H9 (cell line): ENCODE data around the gene EHBP1L1. TPM values are rescaled to one million over a fixed set of nuclear protein-coding genes. Genes with fewer than 3 reads are reported as not detected.

ENCODE experiments used
- DNase-seq: peaks from one replicate; pipeline ENCODE4 v3.0.0-alpha.2; 2017
- H2AFZ ChIP-seq: one replicate; pipeline ENCODE4 v1.6.1; 2013; ENCODE audit warnings: mild to moderate bottlenecking, low read length, control low read depth, moderate library complexity
- H2AK5ac ChIP-seq: 2 replicates; pipeline ENCODE4 v1.6.1; 2013; ENCODE audit warnings: low read length, control low read depth, mixed read lengths; ENCODE audit not compliant: insufficient read length
- H2BK120ac ChIP-seq: one replicate; pipeline ENCODE4 v1.6.1; 2013; ENCODE audit warnings: low read depth, mild to moderate bottlenecking, low read length, control low read depth, inconsistent platforms; ENCODE audit not compliant: poor library complexity, severe bottlenecking
- H2BK12ac ChIP-seq: 2 replicates; pipeline ENCODE4 v1.6.1; 2013; ENCODE audit warnings: low read length, control low read depth, mixed read lengths, low read depth; ENCODE audit not compliant: insufficient read length
- H2BK15ac ChIP-seq: 2 replicates; pipeline ENCODE4 v1.6.1; 2013; ENCODE audit warnings: low read depth, low read length, control low read depth
- H2BK20ac ChIP-seq: one replicate; pipeline ENCODE4 v1.6.1; 2013; ENCODE audit warnings: low read depth, mild to moderate bottlenecking, low read length, control low read depth, inconsistent platforms; ENCODE audit not compliant: poor library complexity, severe bottlenecking
- H2BK5ac ChIP-seq: 2 replicates; pipeline ENCODE4 v1.6.1; 2013; ENCODE audit warnings: low read length, control low read depth, mixed read lengths; ENCODE audit not compliant: insufficient read length
- H3K14ac ChIP-seq: 2 replicates; pipeline ENCODE4 v1.6.1; 2013; ENCODE audit warnings: low read length, control low read depth; ENCODE audit not compliant: insufficient read depth
- H3K18ac ChIP-seq: 2 replicates; pipeline ENCODE4 v1.6.1; 2013; ENCODE audit warnings: low read depth, mild to moderate bottlenecking, mixed read lengths, low read length, control low read depth; ENCODE audit not compliant: insufficient read length
- H3K23ac ChIP-seq: 2 replicates; pipeline ENCODE4 v1.6.1; 2013; ENCODE audit warnings: low read length, control low read depth, mixed read lengths, low read depth; ENCODE audit not compliant: insufficient read length
- H3K23me2 ChIP-seq: 2 replicates; pipeline ENCODE4 v1.6.1; 2013; ENCODE audit warnings: low read depth, mild to moderate bottlenecking, mixed read lengths, low read length, control low read depth; ENCODE audit not compliant: insufficient read length, poor library complexity, severe bottlenecking
- H3K27ac ChIP-seq: 2 replicates; pipeline ENCODE4 v1.5.1; 2013; ENCODE audit warnings: low read length, control low read depth, mixed read lengths, low read depth; ENCODE audit not compliant: insufficient read length
- H3K27me3 ChIP-seq: 2 replicates; pipeline ENCODE4 v1.6.1; 2013; ENCODE audit warnings: low read length, control low read depth, inconsistent platforms; ENCODE audit not compliant: insufficient read depth
- H3K4ac ChIP-seq: 2 replicates; pipeline ENCODE4 v1.6.1; 2013; ENCODE audit warnings: low read depth, mild to moderate bottlenecking, control low read depth, inconsistent platforms, low read length, moderate library complexity
- H3K4me1 ChIP-seq: 2 replicates; pipeline ENCODE4 v1.6.1; 2013; ENCODE audit warnings: low read length, control low read depth, inconsistent platforms; ENCODE audit not compliant: insufficient read depth
- H3K4me2 ChIP-seq: 2 replicates; pipeline ENCODE4 v1.6.1; 2013; ENCODE audit warnings: low read length, control low read depth, mixed read lengths; ENCODE audit not compliant: insufficient read length, insufficient read depth
- H3K56ac ChIP-seq: 2 replicates; pipeline ENCODE4 v1.6.1; 2013; ENCODE audit warnings: low read depth, mild to moderate bottlenecking, mixed read lengths, low read length, control low read depth; ENCODE audit not compliant: insufficient read length
- H3K79me1 ChIP-seq: 2 replicates; pipeline ENCODE4 v1.6.1; 2013; ENCODE audit warnings: low read depth, mild to moderate bottlenecking, moderate library complexity, low read length, control low read depth, inconsistent platforms; ENCODE audit not compliant: insufficient read depth, poor library complexity, severe bottlenecking
- H3K79me2 ChIP-seq: 2 replicates; pipeline ENCODE4 v1.6.1; 2013; ENCODE audit warnings: low read length, control low read depth, inconsistent platforms; ENCODE audit not compliant: insufficient read depth
- H3K9ac ChIP-seq: 2 replicates; pipeline ENCODE4 v1.6.1; 2013; ENCODE audit warnings: low read length, control low read depth, mixed read lengths; ENCODE audit not compliant: insufficient read length; ENCODE audit errors: extremely low read depth
- H3K9me3 ChIP-seq: one replicate; pipeline ENCODE4 v1.6.1; 2013; ENCODE audit warnings: low read depth, low read length, inconsistent platforms; ENCODE audit not compliant: control insufficient read depth
- H3T11ph ChIP-seq: one replicate; pipeline ENCODE4 v1.6.1; 2013; ENCODE audit warnings: mild to moderate bottlenecking, low read length, control low read depth, inconsistent platforms
- H4K20me1 ChIP-seq: one replicate; pipeline ENCODE4 v1.6.1; 2013; ENCODE audit not compliant: control insufficient read depth, insufficient read length, insufficient read depth
- H4K5ac ChIP-seq: 2 replicates; pipeline ENCODE4 v1.6.1; 2013; ENCODE audit warnings: low read depth, mild to moderate bottlenecking, mixed read lengths, low read length, control low read depth; ENCODE audit not compliant: insufficient read length
- H4K8ac ChIP-seq: replicated peaks from 2 replicates; pipeline ENCODE4 v1.6.1; 2013; ENCODE audit warnings: low read length, control low read depth, mixed read lengths, low read depth; ENCODE audit not compliant: insufficient read length
- H4K91ac ChIP-seq: 2 replicates; pipeline ENCODE4 v1.6.1; 2013; ENCODE audit warnings: low read depth, mild to moderate bottlenecking, moderate library complexity, mixed read lengths, low read length, control low read depth; ENCODE audit not compliant: insufficient read length
- H3K27ac Mint-ChIP-seq, 3 experiments: 2 replicates in 2 of 3; 3 replicates in 1 of 3; pipeline ENCODE4 v1.8.0; 2020 to 2021; ENCODE audit warnings: mixed read lengths in 3 of 3, mild to moderate bottlenecking in 1 of 3, moderate library complexity in 1 of 3
- H3K27me3 Mint-ChIP-seq: 2 replicates; pipeline ENCODE4 v1.8.0; 2021; ENCODE audit warnings: low read depth, mild to moderate bottlenecking, moderate library complexity, mixed read lengths
- H3K36me3 Mint-ChIP-seq, 3 experiments: 2 replicates in 2 of 3; 3 replicates in 1 of 3; pipeline ENCODE4 v1.8.0; 2020 to 2021; ENCODE audit warnings: low read depth in 3 of 3, mixed read lengths in 3 of 3; ENCODE audit not compliant: insufficient read depth in 1 of 3
- H3K4me1 Mint-ChIP-seq, 2 experiments: 2 replicates each; pipeline ENCODE4 v1.8.0; 2020; ENCODE audit warnings: mixed read lengths in 2 of 2
- H3K4me3 Mint-ChIP-seq, 2 experiments: 2 replicates in 1 of 2; 3 replicates in 1 of 2; pipeline ENCODE4 v1.8.0; 2020 to 2021; ENCODE audit warnings: mild to moderate bottlenecking in 2 of 2, mixed read lengths in 2 of 2, moderate library complexity in 1 of 2
- H3K9me3 Mint-ChIP-seq, 2 experiments: 2 replicates in 1 of 2; 3 replicates in 1 of 2; pipeline ENCODE4 v1.8.0; 2020; ENCODE audit warnings: mild to moderate bottlenecking in 2 of 2, mixed read lengths in 2 of 2, moderate library complexity in 1 of 2
- WGBS: extraction: QIAGEN DNeasy Blood & Tissue Kit; methylation state at CpG from one replicate; pipeline ENCODE4 v1.1.7; 2013; ENCODE audit warnings: missing lambda C conversion rate, low lambda C conversion rate, mixed read lengths; ENCODE audit not compliant: insufficient read length; ENCODE audit errors: extremely low coverage; 5-methylcytosine and 5-hydroxymethylcytosine counted together
- total RNA-seq: library from RNA; stranded (reverse); gene quantifications from 2 replicates; pipeline ENCODE4 v1.2.1, GENCODE V29; 2021
- TF ChIP-seq, protein P1 (sequence below): fragments of 200-600 bp; sonication (generic); conservative IDR thresholded peaks from 3 replicates; pipeline ENCODE4 v1.8.0; 2021; ENCODE audit warnings: antibody characterized with exemption, mild to moderate bottlenecking

EHBP1L1 gene
- total RNA-seq, 1 experiment from 2014 or later, result 13.8 TPM

DNA sequence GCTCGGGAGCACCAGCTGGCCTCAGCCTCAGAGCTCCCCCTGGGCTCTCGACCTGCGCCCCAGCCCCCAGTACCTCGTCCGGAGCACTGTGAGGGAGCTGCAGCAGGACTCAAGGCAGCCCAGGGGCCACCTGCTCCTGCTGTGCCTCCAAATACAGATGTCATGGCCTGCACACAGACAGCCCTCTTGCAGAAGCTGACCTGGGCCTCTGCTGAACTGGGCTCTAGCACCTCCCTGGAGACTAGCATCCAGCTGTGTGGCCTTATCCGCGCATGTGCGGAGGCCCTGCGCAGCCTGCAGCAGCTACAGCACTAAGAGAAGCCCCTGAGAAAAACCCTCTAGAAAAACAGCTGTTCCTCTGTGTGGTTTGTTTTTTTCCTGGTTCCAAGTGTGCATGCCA lies 4.4 kb upstream of the EHBP1L1 start:
- peak overlapping the region; percentile 99 for H3K4me3 Mint-ChIP-seq
- H4K8ac ChIP-seq, result no peak overlapping the region
- H2BK15ac ChIP-seq, result no peak overlapping the region
- H3K4me2 ChIP-seq, result peak overlapping the region; percentile 78
- no peak overlapping the region for H2BK12ac ChIP-seq
- peaks cover 15% of the 10 kb centered on the region for H3K27me3 Mint-ChIP-seq
- H3K27ac Mint-ChIP-seq, result no peak overlapping the region; a peak in 1 of 7 replicates
- no peaks in the 10 kb centered on the region; the same call in 1 of the 2 replicates for H3K79me2 ChIP-seq
- no peak overlapping the region for H3K56ac ChIP-seq
- no peak overlapping the region for H3K9ac ChIP-seq
- no peak overlapping the region for H3K14ac ChIP-seq
- H4K91ac ChIP-seq, result no peak overlapping the region
- H2BK20ac ChIP-seq, result no peak overlapping the region
- H3K27ac ChIP-seq, result no peak overlapping the region
- no peak overlapping the region for H3T11ph ChIP-seq
- H3K23me2 ChIP-seq, result peaks cover 25% of the 10 kb centered on the region
- no peak for DNase-seq
- TF ChIP-seq, protein P1, sequence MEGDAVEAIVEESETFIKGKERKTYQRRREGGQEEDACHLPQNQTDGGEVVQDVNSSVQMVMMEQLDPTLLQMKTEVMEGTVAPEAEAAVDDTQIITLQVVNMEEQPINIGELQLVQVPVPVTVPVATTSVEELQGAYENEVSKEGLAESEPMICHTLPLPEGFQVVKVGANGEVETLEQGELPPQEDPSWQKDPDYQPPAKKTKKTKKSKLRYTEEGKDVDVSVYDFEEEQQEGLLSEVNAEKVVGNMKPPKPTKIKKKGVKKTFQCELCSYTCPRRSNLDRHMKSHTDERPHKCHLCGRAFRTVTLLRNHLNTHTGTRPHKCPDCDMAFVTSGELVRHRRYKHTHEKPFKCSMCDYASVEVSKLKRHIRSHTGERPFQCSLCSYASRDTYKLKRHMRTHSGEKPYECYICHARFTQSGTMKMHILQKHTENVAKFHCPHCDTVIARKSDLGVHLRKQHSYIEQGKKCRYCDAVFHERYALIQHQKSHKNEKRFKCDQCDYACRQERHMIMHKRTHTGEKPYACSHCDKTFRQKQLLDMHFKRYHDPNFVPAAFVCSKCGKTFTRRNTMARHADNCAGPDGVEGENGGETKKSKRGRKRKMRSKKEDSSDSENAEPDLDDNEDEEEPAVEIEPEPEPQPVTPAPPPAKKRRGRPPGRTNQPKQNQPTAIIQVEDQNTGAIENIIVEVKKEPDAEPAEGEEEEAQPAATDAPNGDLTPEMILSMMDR, result no peak
- H3K9me3 Mint-ChIP-seq, result no peaks in the 10 kb centered on the region; a peak in 1 of 5 replicates
- H2BK120ac ChIP-seq, result no peak overlapping the region
- H4K5ac ChIP-seq, result no peak overlapping the region
- H3K4me1 Mint-ChIP-seq, result peaks cover 34 to 50% of the 10 kb centered on the region in 2 experiments
- H3K4me1 ChIP-seq, result no peaks in the 10 kb centered on the region; the same call in 1 of the 2 replicates
- peaks cover 6% of the 10 kb centered on the region; the same call in 1 of the 2 replicates for H3K27me3 ChIP-seq
- no CpG with 5 or more reads among the region's 9 CpGs for WGBS
- H3K23ac ChIP-seq, result no peak overlapping the region
- H3K36me3 Mint-ChIP-seq, result peaks cover 6 to 14% (median 9%) of the 10 kb centered on the region in 3 experiments; a peak in 6 of 7 replicates
- peaks cover 4% of the 10 kb centered on the region for H3K79me1 ChIP-seq
- H4K20me1 ChIP-seq, result no peaks in the 10 kb centered on the region
- no peak overlapping the region for H3K18ac ChIP-seq
- no peak overlapping the region for H2BK5ac ChIP-seq
- H2AFZ ChIP-seq, result no peak overlapping the region
- H3K4ac ChIP-seq, result no peak overlapping the region
- H3K9me3 ChIP-seq, result no peaks in the 10 kb centered on the region
- no peak overlapping the region for H2AK5ac ChIP-seq
